ENCODE data around the gene LEMD1.
"Not testable (repeated sequence)": the region's sequence is repeated elsewhere in the genome, so short reads cannot be mapped to it uniquely, and the experiment has no call there.

Gene LEMD1

GRCh38 chr1:205420938-205421337 is 918 bp downstream of the LEMD1 start:
- Mint-ChIP-seq H3K9me3 (no peaks in the 10 kb centered on the region), H3K27ac (no peak overlapping the region), H3K4me1 (no peaks in the 10 kb centered on the region), H3K4me3 (no peak overlapping the region), H3K27me3 (peaks cover 32% of the 10 kb centered on the region)
- DNase-seq (no peak), ATAC-seq (no peak)

- Mint-ChIP-seq H3K27ac (no peak overlapping the region), H3K4me3 (no peak overlapping the region), H3K9me3 (no peaks in the 10 kb centered on the region), H3K4me1 (no peaks in the 10 kb centered on the region), H3K27me3 (peaks cover 18% of the 10 kb centered on the region)
- DNase-seq (no peak), ATAC-seq (no peak)
Measured at GRCh38 chr1:205417870-205418635, 3.8 kb downstream of the LEMD1 start.

- Mint-ChIP-seq H3K27ac (no peak overlapping the region), H3K9me3 (no peaks in the 10 kb centered on the region), H3K4me3 (no peak overlapping the region), H3K27me3 (peaks cover 5% of the 10 kb centered on the region), H3K4me1 (no peaks in the 10 kb centered on the region)
- ATAC-seq: no peak
- DNase-seq: no peak
Measured at GRCh38 chr1:205416322-205416721, 5.5 kb downstream of the LEMD1 start.

- H3K9me3 Mint-ChIP-seq: no peaks in the 10 kb centered on the region
- DNase-seq (no peak), ATAC-seq (no peak)
- peaks cover 8% of the 10 kb centered on the region for H3K27me3 Mint-ChIP-seq
- peaks cover 12% of the 10 kb centered on the region for H3K4me1 Mint-ChIP-seq
- H3K27ac Mint-ChIP-seq: no peak overlapping the region
- no peak overlapping the region for H3K4me3 Mint-ChIP-seq
Measured at GRCh38 chr1:205410581-205411298, 11.1 kb downstream of the LEMD1 start.

- no peak for DNase-seq
- Mint-ChIP-seq H3K4me3 (no peak overlapping the region), H3K27me3 (peaks cover 8% of the 10 kb centered on the region), H3K27ac (no peak overlapping the region), H3K4me1 (peaks cover 12% of the 10 kb centered on the region), H3K9me3 (no peaks in the 10 kb centered on the region)
- ATAC-seq: no peak
Measured at GRCh38 chr1:205407970-205408369, 13.9 kb downstream of the LEMD1 start.

GRCh38 chr1:205406252-205406651 is 15.6 kb downstream of the LEMD1 start:
- peaks cover 12% of the 10 kb centered on the region for H3K4me1 Mint-ChIP-seq

GRCh38 chr1:205404484-205404883 is 17.4 kb downstream of the LEMD1 start:
- H3K4me3 Mint-ChIP-seq, ATAC-seq, H3K27ac Mint-ChIP-seq, DNase-seq, H3K27me3 Mint-ChIP-seq, H3K9me3 Mint-ChIP-seq: not testable (repeated sequence)
- peaks cover 12% of the 10 kb centered on the region for H3K4me1 Mint-ChIP-seq

More at GRCh38 chr1:205406252-205406651, 15.6 kb downstream of the LEMD1 start:
- H3K4me3 Mint-ChIP-seq, H3K27me3 Mint-ChIP-seq, H3K9me3 Mint-ChIP-seq, ATAC-seq, DNase-seq, H3K27ac Mint-ChIP-seq: not testable (repeated sequence)

- no peak overlapping the region for H3K4me3 Mint-ChIP-seq
- no peaks in the 10 kb centered on the region for H3K9me3 Mint-ChIP-seq
- ATAC-seq (no peak), DNase-seq (no peak)
- no peak overlapping the region for H3K27ac Mint-ChIP-seq
- H3K27me3 Mint-ChIP-seq: peaks cover 15% of the 10 kb centered on the region
- peaks cover 4% of the 10 kb centered on the region for H3K4me1 Mint-ChIP-seq
Measured at GRCh38 chr1:205398586-205398985, 23.3 kb downstream of the LEMD1 start.

- peak; percentile 25 to 26 for DNase-seq
- H3K27me3 Mint-ChIP-seq: peaks cover 18% of the 10 kb centered on the region
- H3K4me3 Mint-ChIP-seq: no peak overlapping the region
- peak; percentile 48 for ATAC-seq
- no peak overlapping the region for H3K27ac Mint-ChIP-seq
- peaks cover 4% of the 10 kb centered on the region for H3K4me1 Mint-ChIP-seq
- H3K9me3 Mint-ChIP-seq: no peaks in the 10 kb centered on the region
Measured at GRCh38 chr1:205396967-205397616, 24.8 kb downstream of the LEMD1 start.

- H3K27me3 Mint-ChIP-seq: peaks cover 33% of the 10 kb centered on the region
- no peak for ATAC-seq
- H3K27ac Mint-ChIP-seq: no peak overlapping the region
- H3K4me3 Mint-ChIP-seq: no peak overlapping the region
- no peaks in the 10 kb centered on the region for H3K9me3 Mint-ChIP-seq
- no peak for DNase-seq
- peaks cover 4% of the 10 kb centered on the region for H3K4me1 Mint-ChIP-seq
Measured at GRCh38 chr1:205395616-205396015, 26.2 kb downstream of the LEMD1 start.

GRCh38 chr1:205392650-205393049 is 29.2 kb downstream of the LEMD1 start:
- Mint-ChIP-seq H3K4me3 (no peak overlapping the region), H3K27me3 (peaks cover 46% of the 10 kb centered on the region), H3K9me3 (no peaks in the 10 kb centered on the region), H3K4me1 (peaks cover 4% of the 10 kb centered on the region), H3K27ac (no peak overlapping the region)
- DNase-seq (no peak), ATAC-seq (no peak)

- no peak overlapping the region for H3K4me3 Mint-ChIP-seq
Measured at GRCh38 chr1:205391386-205391785, 30.5 kb downstream of the LEMD1 start.

GRCh38 chr1:205387845-205388244 is 34.0 kb downstream of the LEMD1 start:
- Mint-ChIP-seq H3K4me1 (no peaks in the 10 kb centered on the region), H3K27ac (no peak overlapping the region), H3K27me3 (peaks cover 30% of the 10 kb centered on the region), H3K9me3 (no peaks in the 10 kb centered on the region), H3K4me3 (no peak overlapping the region)
- ATAC-seq (no peak), DNase-seq (no peak)

More at GRCh38 chr1:205391386-205391785, 30.5 kb downstream of the LEMD1 start:
- ATAC-seq: no peak
- Mint-ChIP-seq H3K9me3 (no peaks in the 10 kb centered on the region), H3K4me1 (no peaks in the 10 kb centered on the region), H3K27me3 (peaks cover 43% of the 10 kb centered on the region), H3K27ac (no peak overlapping the region)
- no peak for DNase-seq

- H3K27ac Mint-ChIP-seq, ATAC-seq, H3K4me1 Mint-ChIP-seq, H3K9me3 Mint-ChIP-seq, DNase-seq, H3K4me3 Mint-ChIP-seq: not testable (repeated sequence)
- peaks cover 14% of the 10 kb centered on the region for H3K27me3 Mint-ChIP-seq
Measured at GRCh38 chr1:205382990-205383389, 38.9 kb downstream of the LEMD1 start.

- Mint-ChIP-seq H3K4me1 (no peaks in the 10 kb centered on the region), H3K27ac (no peak overlapping the region), H3K4me3 (no peak overlapping the region), H3K9me3 (no peaks in the 10 kb centered on the region), H3K27me3 (peaks cover 19% of the 10 kb centered on the region)
- ATAC-seq (no peak), DNase-seq (no peak)
Measured at GRCh38 chr1:205382561-205382960, 39.3 kb downstream of the LEMD1 start.

GRCh38 chr1:205381305-205381704 is 40.6 kb downstream of the LEMD1 start:
- ATAC-seq: no peak
- H3K27ac Mint-ChIP-seq: no peak overlapping the region
- no peaks in the 10 kb centered on the region for H3K4me1 Mint-ChIP-seq
- H3K9me3 Mint-ChIP-seq: no peaks in the 10 kb centered on the region
- H3K27me3 Mint-ChIP-seq: peaks cover 29% of the 10 kb centered on the region
- DNase-seq: no peak
- no peak overlapping the region for H3K4me3 Mint-ChIP-seq

Data from stimulated activated naive CD8-positive, alpha-beta T cell treated with anti-CD3 and anti-CD28 coated beads, Interleukin-15, amount 100 ng/mL, for 72 hours (primary cell).